Stimulated activated naive CD8-positive, alpha-beta T cell treated with anti-CD3 and anti-CD28 coated beads, Interleukin-15, amount 100 ng/mL, for 72 hours (primary cell): ENCODE data around the gene GARIN1A.
A peak's percentile ranks its signal among the peaks of the same experiment; 100 is the strongest.

Experiments used
- ATAC-seq: fragments of 150-1000 bp; cut with Tn5 transposase; 2 replicates; pipeline ENCODE4 v1.10.0; 2021; ENCODE audit warnings: mild to moderate bottlenecking, moderate library complexity
- DNase-seq, 2 donors: peaks; one replicate each; pipeline ENCODE4 v3.0.0; 2021 to 2022
- H3K27ac Mint-ChIP-seq, 2 donors: one replicate each; pipeline ENCODE4 v1.8.0; 2022; ENCODE audit warnings: mild to moderate bottlenecking in 2 of 2, mixed read lengths in 2 of 2, moderate library complexity in 2 of 2
- H3K27me3 Mint-ChIP-seq: one replicate; pipeline ENCODE4 v1.8.0; 2022; ENCODE audit warnings: mixed read lengths
- H3K4me1 Mint-ChIP-seq: one replicate; pipeline ENCODE4 v1.8.0; 2022; ENCODE audit warnings: mild to moderate bottlenecking, mixed read lengths
- H3K4me3 Mint-ChIP-seq, 2 donors: one replicate each; pipeline ENCODE4 v1.8.0; 2022; ENCODE audit warnings: mild to moderate bottlenecking in 2 of 2, mixed read lengths in 2 of 2, moderate library complexity in 1 of 2
- H3K9me3 Mint-ChIP-seq, 2 donors: one replicate each; pipeline ENCODE4 v1.8.0; 2022; ENCODE audit warnings: mixed read lengths in 2 of 2

GARIN1A gene

DNA sequence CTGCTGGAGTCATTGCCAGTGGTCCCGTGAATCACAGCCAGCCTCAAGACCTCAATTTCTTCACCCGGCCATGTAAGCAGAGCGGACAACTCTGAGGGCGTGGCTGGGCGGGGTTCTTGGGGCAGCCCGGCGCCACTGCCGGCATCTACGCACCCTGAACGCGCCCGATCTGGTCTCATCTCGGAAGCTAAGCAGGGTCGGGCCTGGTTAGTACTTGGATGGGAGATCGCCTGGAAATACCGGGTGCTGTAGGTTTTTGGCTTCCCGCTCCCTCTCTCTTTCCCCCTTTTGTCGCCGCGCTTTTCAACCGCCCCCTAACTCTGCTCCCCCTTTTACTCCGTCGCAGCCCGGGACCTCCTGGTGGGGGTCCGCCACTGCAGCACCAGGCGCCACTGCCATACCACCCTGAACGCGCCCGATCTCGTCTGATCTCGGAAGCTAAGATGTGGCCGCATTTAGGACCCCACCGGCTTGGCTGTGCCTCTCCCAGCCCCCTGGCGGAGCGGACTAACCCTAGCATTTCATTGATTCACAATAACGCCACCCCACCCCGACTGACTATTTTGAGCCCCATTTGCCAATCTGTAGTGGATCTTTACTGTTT is 25.3 kb downstream of the GARIN1A start:
- H3K27me3 Mint-ChIP-seq = peaks cover 74% of the 10 kb centered on the region
- peak overlapping the region in 1 of 2 donors; percentile 90 for H3K27ac Mint-ChIP-seq
- H3K4me1 Mint-ChIP-seq = peaks cover 17% of the 10 kb centered on the region

DNA sequence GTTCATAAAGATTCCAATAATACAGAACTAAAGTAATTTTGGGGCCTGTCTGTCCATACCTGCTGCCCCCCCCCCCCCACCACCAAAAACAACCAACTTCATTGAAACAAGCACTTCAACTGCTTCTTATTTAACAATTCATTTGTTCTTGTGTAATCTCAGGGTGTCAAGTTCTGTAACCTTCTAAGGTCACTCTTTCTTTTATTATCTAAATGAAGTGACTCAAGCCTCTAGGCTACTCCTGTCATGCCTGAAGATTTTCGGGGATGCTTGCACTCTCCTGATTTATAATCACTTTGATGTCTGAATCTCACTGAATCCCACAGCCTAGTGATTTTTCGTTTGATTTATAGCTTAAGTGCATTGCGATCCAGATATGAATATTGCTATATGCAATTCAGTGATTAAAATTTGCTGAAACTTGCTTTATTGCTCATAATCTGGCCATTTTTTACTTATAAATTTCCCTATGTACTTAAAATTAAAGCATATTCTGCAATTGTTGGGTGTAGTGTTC is 27.2 kb downstream of the GARIN1A start:
- H3K4me3 Mint-ChIP-seq = no peak overlapping the region
- DNase-seq = no peak
- peaks cover 17% of the 10 kb centered on the region for H3K4me1 Mint-ChIP-seq
- no peak for ATAC-seq
- H3K27ac Mint-ChIP-seq = no peak overlapping the region
- H3K9me3 Mint-ChIP-seq = no peaks in the 10 kb centered on the region
- peaks cover 58% of the 10 kb centered on the region for H3K27me3 Mint-ChIP-seq

More for the DNA sequence above, 25.3 kb downstream of the GARIN1A start:
- DNase-seq = peak; percentile 65 to 70
- ATAC-seq = peak; percentile 91
- H3K9me3 Mint-ChIP-seq = no peaks in the 10 kb centered on the region
- peak overlapping the region; percentile 92 to 95 for H3K4me3 Mint-ChIP-seq

DNA sequence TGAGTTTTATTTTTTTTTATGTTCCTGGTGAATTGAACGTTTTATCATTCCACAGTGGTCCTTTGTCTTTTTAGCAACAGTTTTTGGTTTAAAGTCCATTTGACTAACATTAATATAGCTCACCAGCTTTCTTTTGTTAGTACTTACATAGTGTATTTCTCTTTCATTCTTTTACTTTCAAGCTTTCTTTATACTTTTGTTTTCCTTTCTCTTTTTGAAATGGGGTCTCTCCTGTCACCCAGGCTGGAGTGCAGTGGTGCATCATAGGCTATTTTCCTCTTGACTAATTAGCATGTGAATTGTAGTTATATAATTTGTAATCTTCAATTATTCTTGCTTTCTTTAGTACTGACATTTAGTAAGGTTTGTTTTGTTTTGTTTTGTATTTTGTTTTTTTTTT is 27.8 kb downstream of the GARIN1A start:
- H3K4me3 Mint-ChIP-seq = no peak overlapping the region
- H3K27ac Mint-ChIP-seq = no peak overlapping the region

DNA sequence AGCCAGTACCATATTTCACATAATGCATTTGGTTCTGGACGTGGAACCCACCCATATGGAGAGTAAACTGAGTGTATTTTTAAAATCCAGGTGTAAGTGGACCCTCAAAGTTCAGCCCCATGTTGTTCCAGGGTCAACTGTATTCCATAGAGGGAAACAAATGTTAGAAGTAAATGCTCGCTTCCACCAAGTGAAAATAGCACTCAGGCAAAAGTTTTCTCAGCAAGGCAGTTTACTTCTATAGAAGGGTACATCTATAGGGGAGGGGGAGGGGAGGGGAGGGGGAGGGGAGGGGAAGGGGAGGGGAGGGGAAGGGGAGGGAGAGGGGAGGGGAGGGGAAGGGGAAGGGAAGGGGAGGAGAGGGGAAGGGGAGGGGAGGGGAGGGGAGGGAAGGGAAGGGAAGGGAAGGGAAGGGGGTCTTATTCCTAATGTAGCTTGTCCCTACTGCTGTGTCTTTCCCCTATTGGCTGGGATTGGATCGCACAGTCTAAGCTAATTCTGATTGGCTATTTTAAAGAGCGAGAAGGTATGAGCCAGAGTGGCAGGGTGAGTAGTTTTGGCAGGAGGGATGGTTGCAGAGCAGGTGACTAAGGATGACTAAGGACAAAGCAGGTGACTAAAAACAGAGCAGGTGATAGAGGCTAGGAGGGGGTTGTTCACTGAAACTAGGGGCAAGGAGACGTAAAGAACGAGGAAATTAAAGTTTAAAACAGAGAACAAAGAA is 29.1 kb downstream of the GARIN1A start:
- H3K9me3 Mint-ChIP-seq = no peaks in the 10 kb centered on the region
- DNase-seq (no peak), ATAC-seq (no peak)
- no peak overlapping the region for H3K27ac Mint-ChIP-seq
- H3K27me3 Mint-ChIP-seq = peaks cover 52% of the 10 kb centered on the region
- H3K4me1 Mint-ChIP-seq = peaks cover 21% of the 10 kb centered on the region
- H3K4me3 Mint-ChIP-seq = no peak overlapping the region

More for the DNA sequence above, 27.8 kb downstream of the GARIN1A start:
- ATAC-seq = no peak
- no peak for DNase-seq
- Mint-ChIP-seq H3K4me1 (peaks cover 17% of the 10 kb centered on the region), H3K27me3 (peaks cover 57% of the 10 kb centered on the region), H3K9me3 (no peaks in the 10 kb centered on the region)

DNA sequence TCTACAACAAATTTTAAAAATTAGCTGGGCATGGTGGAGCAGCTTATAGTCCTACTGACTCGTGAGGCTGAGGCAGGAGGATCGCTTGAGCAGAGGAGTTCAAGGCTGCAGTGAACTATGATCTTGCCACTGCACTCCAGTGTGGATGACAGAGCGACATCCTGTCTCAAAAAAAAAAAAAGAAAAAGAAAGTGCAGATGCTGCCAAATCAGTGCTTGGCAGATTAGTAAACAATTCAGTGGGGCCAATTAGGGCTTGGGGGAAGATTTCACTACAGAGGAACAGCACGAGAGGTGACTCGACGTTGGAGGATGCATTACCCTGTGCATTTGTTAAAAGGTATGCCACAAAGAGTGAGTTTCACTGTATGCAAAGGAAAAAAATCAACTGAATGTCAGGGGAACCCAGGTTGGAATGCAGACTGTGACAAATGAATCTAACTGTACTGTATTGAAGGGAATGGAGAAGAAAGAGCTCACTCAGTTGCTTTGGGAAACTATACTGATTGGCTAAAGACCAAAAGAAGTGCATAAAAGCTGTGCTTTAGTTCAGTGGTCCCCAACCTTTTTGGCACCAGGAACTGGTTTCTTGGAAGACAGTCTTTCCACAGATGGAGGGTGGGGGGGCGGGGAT is 31.6 kb downstream of the GARIN1A start:
- no peak for ATAC-seq
- Mint-ChIP-seq H3K27me3 (peaks cover 27% of the 10 kb centered on the region), H3K27ac (no peak overlapping the region), H3K4me3 (no peak overlapping the region), H3K4me1 (peaks cover 5% of the 10 kb centered on the region), H3K9me3 (no peaks in the 10 kb centered on the region)
- no peak for DNase-seq

DNA sequence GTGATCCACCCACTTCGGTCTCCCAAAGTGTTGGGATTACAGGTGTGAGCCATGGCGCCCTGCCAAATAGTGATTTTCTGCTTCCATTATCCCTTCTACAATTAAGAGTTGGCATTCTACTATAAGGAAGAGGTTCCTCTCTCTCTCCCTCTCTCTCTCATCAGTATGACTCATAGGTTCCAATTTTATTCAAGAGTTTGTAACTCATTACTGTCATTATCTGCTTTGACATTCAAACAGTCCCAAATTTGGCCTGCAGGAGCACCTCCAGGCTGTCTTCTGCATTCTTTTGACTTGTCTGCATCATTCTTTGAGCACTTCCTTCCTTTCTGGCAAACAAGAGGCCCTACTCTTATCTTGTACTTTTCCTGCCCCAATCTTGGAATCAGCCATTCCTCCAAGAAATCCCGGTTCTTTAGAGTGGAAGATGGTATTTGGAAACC is 33.8 kb downstream of the GARIN1A start:
- DNase-seq (no peak), ATAC-seq (no peak)
- Mint-ChIP-seq H3K4me1 (peaks cover 5% of the 10 kb centered on the region), H3K9me3 (no peaks in the 10 kb centered on the region), H3K4me3 (no peak overlapping the region), H3K27me3 (peaks cover 23% of the 10 kb centered on the region), H3K27ac (no peak overlapping the region)

DNA sequence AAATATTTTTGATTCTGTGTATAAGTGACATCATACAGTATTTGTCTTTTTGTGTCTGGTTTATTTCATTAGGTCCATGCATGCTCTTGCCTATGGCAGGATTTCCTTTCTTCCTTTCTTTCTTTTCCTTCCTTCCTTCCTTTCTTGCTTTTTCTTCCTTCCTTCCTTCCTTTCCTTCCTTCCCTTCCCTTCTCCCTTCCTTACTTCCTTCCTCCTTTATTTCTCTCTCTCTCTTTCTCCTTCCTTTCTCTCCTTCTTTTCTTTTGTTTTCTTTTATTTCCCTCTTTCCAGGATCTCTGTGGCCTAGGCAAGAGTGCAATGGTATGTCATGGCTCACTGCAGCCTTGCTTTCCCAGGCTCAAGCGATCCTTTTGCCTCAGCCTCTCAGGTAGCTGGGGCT is 35.7 kb downstream of the GARIN1A start:
- no peak overlapping the region for H3K27ac Mint-ChIP-seq

DNA sequence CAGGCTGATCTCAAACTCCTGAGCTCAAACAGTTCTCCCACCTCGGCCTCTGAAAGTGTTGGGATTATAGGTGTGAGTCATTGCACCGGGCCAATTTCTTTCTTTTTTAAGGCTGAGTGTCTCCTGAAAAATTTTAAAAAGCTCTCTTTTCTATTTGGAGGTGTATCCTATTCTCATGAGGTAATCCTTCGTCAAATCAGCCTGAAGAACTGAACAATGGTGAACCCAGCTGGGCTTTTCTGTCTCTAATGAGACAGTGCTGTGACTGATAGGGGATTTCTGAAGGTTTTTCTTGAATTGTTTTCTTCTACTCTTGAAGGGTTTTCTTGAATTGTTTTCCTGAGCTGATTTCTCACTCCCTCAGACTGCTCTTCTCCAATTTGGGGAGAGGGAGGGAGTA is 36.1 kb downstream of the GARIN1A start:
- peaks cover 5% of the 10 kb centered on the region for H3K4me1 Mint-ChIP-seq
- H3K4me3 Mint-ChIP-seq = no peak overlapping the region
- no peaks in the 10 kb centered on the region for H3K9me3 Mint-ChIP-seq
- no peak for ATAC-seq
- no peak for DNase-seq
- H3K27me3 Mint-ChIP-seq = peaks cover 14% of the 10 kb centered on the region
- no peak overlapping the region for H3K27ac Mint-ChIP-seq

More for the DNA sequence above, 35.7 kb downstream of the GARIN1A start:
- Mint-ChIP-seq H3K4me3 (no peak overlapping the region), H3K9me3 (no peaks in the 10 kb centered on the region), H3K4me1 (peaks cover 5% of the 10 kb centered on the region), H3K27me3 (peaks cover 14% of the 10 kb centered on the region)
- DNase-seq = no peak
- no peak for ATAC-seq

DNA sequence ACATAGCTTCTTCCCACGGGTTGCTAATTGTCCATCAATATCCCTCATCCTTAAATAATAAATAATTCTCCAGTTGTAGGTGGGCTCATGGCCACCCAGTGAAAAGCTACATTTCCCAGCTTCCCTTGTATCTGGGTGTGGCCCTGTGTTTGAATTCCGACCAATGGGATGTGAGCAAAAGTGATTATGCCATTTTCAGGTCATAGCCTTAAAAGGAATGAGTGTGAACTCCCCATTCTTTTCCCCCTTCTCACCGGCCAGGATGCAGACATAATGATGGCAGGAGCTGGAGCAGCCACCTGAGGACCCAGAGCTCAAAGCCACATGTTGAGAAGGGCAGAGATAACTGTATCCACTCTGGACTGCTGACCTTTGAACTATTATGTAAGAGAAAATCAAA is 36.7 kb downstream of the GARIN1A start:
- ATAC-seq (no peak), DNase-seq (no peak)
- Mint-ChIP-seq H3K27ac (no peak overlapping the region), H3K4me3 (no peak overlapping the region), H3K27me3 (peaks cover 14% of the 10 kb centered on the region), H3K4me1 (peaks cover 5% of the 10 kb centered on the region), H3K9me3 (no peaks in the 10 kb centered on the region)

DNA sequence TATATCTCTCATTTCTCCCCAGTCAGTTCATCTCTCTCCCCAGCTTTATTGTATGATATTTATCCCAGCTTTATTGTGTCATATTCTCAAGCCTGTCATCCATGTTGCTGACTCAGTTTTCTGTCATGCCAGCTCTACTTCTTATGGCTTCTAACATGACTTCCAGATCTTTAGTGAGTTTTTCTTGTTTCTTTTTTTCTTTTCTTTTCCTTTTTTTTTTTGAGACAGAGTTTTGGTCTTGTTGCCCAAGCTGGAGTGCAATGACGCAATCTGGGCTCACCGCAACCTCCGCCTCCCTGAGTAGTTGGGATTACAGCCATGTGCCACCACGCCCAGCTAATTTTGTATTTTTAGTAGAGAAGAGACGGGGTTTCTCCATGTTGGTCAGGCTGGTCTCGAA is 38.4 kb downstream of the GARIN1A start:
- Mint-ChIP-seq H3K4me1 (peaks cover 5% of the 10 kb centered on the region), H3K9me3 (no peaks in the 10 kb centered on the region), H3K27ac (no peak overlapping the region), H3K27me3 (peaks cover 25% of the 10 kb centered on the region), H3K4me3 (no peak overlapping the region)
- DNase-seq (no peak), ATAC-seq (no peak)

DNA sequence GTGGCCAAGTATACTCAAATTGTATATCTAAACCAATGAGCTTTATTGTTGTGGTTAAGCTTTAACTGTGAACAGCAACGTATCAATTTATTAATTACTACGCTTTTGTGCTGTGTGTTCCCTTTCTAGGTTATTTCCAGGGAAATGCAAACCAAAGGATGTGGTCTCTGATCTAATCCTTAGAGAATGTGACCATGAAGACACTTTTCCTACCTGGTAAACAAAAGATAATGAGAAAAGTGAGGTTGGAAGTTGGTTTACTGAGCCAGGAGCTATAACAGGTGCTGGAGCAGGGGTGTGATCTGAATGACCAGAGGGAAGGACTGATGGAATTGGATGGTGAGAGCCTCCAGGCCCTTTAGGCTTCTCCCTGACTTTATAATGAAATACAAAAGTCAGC is 41.7 kb downstream of the GARIN1A start:
- peaks cover 44% of the 10 kb centered on the region for H3K27me3 Mint-ChIP-seq
- DNase-seq (no peak), ATAC-seq (no peak)
- H3K27ac Mint-ChIP-seq = no peak overlapping the region
- H3K4me1 Mint-ChIP-seq = no peaks in the 10 kb centered on the region
- no peaks in the 10 kb centered on the region for H3K9me3 Mint-ChIP-seq
- no peak overlapping the region for H3K4me3 Mint-ChIP-seq

DNA sequence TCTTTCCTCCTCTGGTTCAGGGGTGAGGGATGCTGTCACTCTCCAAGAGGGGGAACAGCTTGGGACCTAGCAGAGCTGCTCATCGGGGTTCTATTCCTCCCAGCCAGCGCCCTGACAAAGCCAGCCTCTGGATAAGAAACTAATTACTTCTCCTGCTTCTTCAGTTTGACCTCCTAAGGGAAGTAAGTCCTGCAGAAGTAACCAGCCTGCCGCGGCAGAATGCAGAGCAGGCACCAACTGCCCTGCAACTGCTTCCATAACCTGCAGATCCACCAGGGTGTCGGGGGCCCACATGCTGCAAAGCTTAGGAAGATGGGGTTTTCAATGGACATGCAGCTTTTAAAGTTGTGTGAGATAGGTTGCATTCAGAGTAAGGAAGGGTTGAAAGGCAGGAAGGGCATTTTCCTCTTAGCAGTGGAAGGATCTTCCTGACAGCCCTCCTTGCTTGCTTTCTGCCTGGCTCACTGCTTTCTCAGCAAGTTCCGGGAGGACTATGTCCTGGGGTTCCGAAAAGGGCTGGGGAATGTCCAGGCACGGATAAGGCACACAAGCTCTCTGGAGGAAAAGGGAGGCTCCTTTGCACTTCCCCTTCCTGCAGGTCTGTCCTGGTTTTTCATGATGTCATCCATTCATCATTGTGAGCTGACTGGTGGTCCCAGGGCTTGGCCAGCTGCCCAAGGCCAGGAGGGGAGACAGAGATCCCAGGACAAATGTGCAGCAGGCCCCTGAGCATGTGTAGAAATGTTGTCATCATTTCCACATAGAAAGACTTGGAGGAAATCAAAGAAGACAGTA is 42.8 kb downstream of the GARIN1A start:
- Mint-ChIP-seq H3K4me3 (no peak overlapping the region), H3K27ac (no peak overlapping the region), H3K9me3 (no peaks in the 10 kb centered on the region), H3K4me1 (peaks cover 6% of the 10 kb centered on the region), H3K27me3 (peaks cover 40% of the 10 kb centered on the region)
- no peak for ATAC-seq
- no peak for DNase-seq

DNA sequence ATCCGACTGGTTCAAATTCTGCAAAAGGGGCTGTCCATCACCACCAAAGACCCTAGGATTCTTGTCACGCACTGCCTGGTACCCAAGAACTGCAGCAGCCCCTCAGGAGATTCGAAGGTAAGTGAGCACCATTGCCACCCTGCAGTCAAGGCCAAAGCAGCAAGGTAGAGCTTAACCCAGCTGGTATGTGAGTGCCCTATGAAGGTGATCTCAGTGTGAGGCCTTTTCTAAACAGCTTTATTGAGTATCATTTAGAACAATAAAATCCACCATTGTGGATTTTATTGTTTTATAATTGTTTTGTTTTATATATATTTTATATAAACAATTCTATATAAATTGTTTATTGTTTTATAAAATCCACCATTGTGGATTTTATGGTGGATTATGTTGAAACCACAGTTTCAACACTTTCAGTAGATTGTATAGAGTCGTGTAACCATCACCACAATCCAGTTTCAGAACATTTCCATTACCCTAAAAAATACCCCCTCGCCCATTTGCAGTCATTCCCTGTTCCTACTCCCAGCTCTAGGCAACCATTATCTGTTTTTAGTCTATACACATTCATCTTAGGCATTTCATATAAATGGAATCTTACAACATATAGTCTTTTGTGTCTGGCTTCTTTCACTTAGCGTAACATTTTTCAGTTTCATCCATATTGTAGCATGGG is 47.0 kb downstream of the GARIN1A start:
- peaks cover 6% of the 10 kb centered on the region for H3K4me1 Mint-ChIP-seq
- no peak overlapping the region for H3K27ac Mint-ChIP-seq
- H3K27me3 Mint-ChIP-seq = peaks cover 31% of the 10 kb centered on the region
- H3K9me3 Mint-ChIP-seq = no peaks in the 10 kb centered on the region
- DNase-seq (no peak), ATAC-seq (peak; percentile 64)
- H3K4me3 Mint-ChIP-seq = no peak overlapping the region

DNA sequence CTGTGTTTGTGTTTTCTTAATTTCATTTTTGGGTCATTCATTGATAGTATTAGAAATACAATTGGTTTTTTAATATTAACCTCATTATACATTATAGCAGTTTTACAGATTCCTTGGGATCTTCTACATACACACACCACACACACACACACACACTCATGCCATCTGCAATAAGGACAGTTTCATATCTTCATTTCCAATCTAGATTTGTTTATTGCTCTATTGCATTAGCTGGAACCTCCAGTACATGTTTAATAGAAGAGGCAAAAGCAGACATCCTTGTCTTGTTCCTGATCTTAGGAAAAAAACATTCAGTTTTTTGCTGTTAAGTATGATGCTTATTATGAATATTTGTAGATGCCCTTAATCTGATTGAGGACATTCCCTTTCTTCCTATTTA is 49.3 kb downstream of the GARIN1A start:
- ATAC-seq = no peak

More for the DNA sequence above, 49.3 kb downstream of the GARIN1A start:
- Mint-ChIP-seq H3K27me3 (peaks cover 31% of the 10 kb centered on the region), H3K27ac (no peak overlapping the region), H3K4me3 (no peak overlapping the region), H3K9me3 (no peaks in the 10 kb centered on the region), H3K4me1 (peaks cover 6% of the 10 kb centered on the region)
- no peak for DNase-seq
